Activated T-cell treated with anti-CD3 and anti-CD28 coated beads, Interleukin-2, amount 50 U/mL, for 48 hours (primary cell): ENCODE measurements around the gene ANKS3.

Experiments used
- DNase-seq, 2 experiments: peaks; one replicate each; pipeline ENCODE4 v3.0.0-alpha.2; 2020

The ANKS3 gene

GRCh38 chr16:4695473-4696171 is 38.4 kb downstream of the ANKS3 start:
- no peak for DNase-seq

GRCh38 chr16:4694642-4695451 is 39.2 kb downstream of the ANKS3 start:
- no peak for DNase-seq

GRCh38 chr16:4693956-4694641 is 40.0 kb downstream of the ANKS3 start:
- peak; percentile 63 to 68 for DNase-seq

- peak; percentile 97 to 98 for DNase-seq
Observed at GRCh38 chr16:4693296-4693955, 40.6 kb downstream of the ANKS3 start, which contains the start of gene NUDT16L1. TSS of gene NUDT16L1 (plus strand) at chr16:4693562. CDS start at chr16:4693727, 165 bp downstream.

- no peak for DNase-seq
Observed at GRCh38 chr16:4692460-4693295, 41.4 kb downstream of the ANKS3 start.

GRCh38 chr16:4691666-4692412 is 42.2 kb downstream of the ANKS3 start:
- no peak for DNase-seq

GRCh38 chr16:4690946-4691665 is 43.0 kb downstream of the ANKS3 start:
- DNase-seq = no peak

- DNase-seq = no peak
Observed at GRCh38 chr16:4689864-4690704, 44.0 kb downstream of the ANKS3 start.

- no peak for DNase-seq
Observed at GRCh38 chr16:4689091-4689671, 44.9 kb downstream of the ANKS3 start.

GRCh38 chr16:4688674-4689045 is 45.4 kb downstream of the ANKS3 start:
- DNase-seq = no peak

GRCh38 chr16:4687946-4688673 is 46.0 kb downstream of the ANKS3 start:
- DNase-seq = no peak

- no peak for DNase-seq
Observed at GRCh38 chr16:4687416-4687815, 46.7 kb downstream of the ANKS3 start.

- no peak for DNase-seq
Observed at GRCh38 chr16:4686497-4687210, 47.4 kb downstream of the ANKS3 start.

GRCh38 chr16:4685776-4686496 is 48.1 kb downstream of the ANKS3 start:
- DNase-seq = no peak

- no peak for DNase-seq
Observed at GRCh38 chr16:4685292-4685691, 48.8 kb downstream of the ANKS3 start.

GRCh38 chr16:4684763-4685162 is 49.3 kb downstream of the ANKS3 start:
- no peak for DNase-seq

GRCh38 chr16:4684058-4684715 is 49.9 kb downstream of the ANKS3 start:
- no peak for DNase-seq
